Breast epithelium (tissue), 3 donors: ENCODE data around the gene PIK3R2.
"Not testable (repeated sequence)": the region's sequence is repeated elsewhere in the genome, so short reads cannot be mapped to it uniquely, and the experiment has no call there.

Experiments
- CTCF ChIP-seq, 3 donors: fragments of 450-650 bp; IDR thresholded peaks; one replicate each; pipeline ENCODE4 v1.5.1; 2016 to 2017; ENCODE audit warnings: antibody characterized with exemption in 3 of 3, mild to moderate bottlenecking in 3 of 3, moderate library complexity in 3 of 3
- POLR2A ChIP-seq: fragments of 450-650 bp; IDR thresholded peaks from one replicate; pipeline ENCODE4 v1.6.1; 2016; ENCODE audit warnings: antibody characterized with exemption, mild to moderate bottlenecking, moderate library complexity
- POLR2AphosphoS5 ChIP-seq, 3 donors: sonication (generic); formaldehyde crosslinking; IDR thresholded peaks; one replicate each; pipeline ENCODE4 v1.6.1; 2017; ENCODE audit warnings: antibody characterized with exemption in 3 of 3

- not testable (repeated sequence) for TF ChIP-seq CTCF (IDR thresholded peaks at IDR 0.05); POLR2A; POLR2AphosphoS5 (IDR thresholded peaks at IDR 0.05)
These were observed 56.9 kb downstream of the PIK3R2 start for GRCh38 chr19:18209912-18210311.
